Body of pancreas (tissue), 4 donors: ENCODE data around the gene PREX1. TPM values are rescaled to one million over a fixed set of nuclear protein-coding genes. Genes with fewer than 3 reads are reported as not detected.
"Not testable (repeated sequence)": the region's sequence is repeated elsewhere in the genome, so short reads cannot be mapped to it uniquely, and the experiment has no call there.

ENCODE experiments used
- ATAC-seq: fragments of 150-250 bp; one replicate; pipeline ENCODE4 v1.9.1; 2016
- DNase-seq, 4 donors: peaks; one replicate each; pipeline ENCODE4 v3.0.0-alpha.2; 2019
- H3K27ac ChIP-seq, 4 donors: fragments of 200-600 bp; sonication (generic); 1 replicate in 3 of 4; 2 replicates in 1 of 4; pipeline versions ENCODE4 v1.5.1 to v1.6.1; 2016 to 2019; ENCODE audit warnings: mild to moderate bottlenecking in 1 of 4, mixed read lengths in 1 of 4, moderate library complexity in 1 of 4
- H3K27me3 ChIP-seq, 2 donors: fragments of 200-600 bp; sonication (generic); one replicate each; pipeline ENCODE4 v1.6.0; 2016; ENCODE audit warnings: mild to moderate bottlenecking in 1 of 2
- H3K36me3 ChIP-seq, 2 donors: fragments of 200-600 bp; sonication (generic); replicated peaks in 1 of 2; 2 replicates each; pipeline ENCODE4 v1.5.1; 2016; ENCODE audit warnings: low read depth in 2 of 2; ENCODE audit not compliant: insufficient read depth in 1 of 2
- H3K4me1 ChIP-seq: fragments of 200-600 bp; sonication (generic); one replicate; pipeline ENCODE4 v1.6.0; 2016
- H3K4me3 ChIP-seq, 2 donors: fragments of 200-600 bp; sonication (generic); 1 replicate in 1 of 2; 2 replicates in 1 of 2; pipeline ENCODE4 v1.5.1; 2016 to 2019
- H3K9me3 ChIP-seq, 3 donors: fragments of 200-600 bp; sonication (generic); 1 replicate in 2 of 3; 2 replicates in 1 of 3; pipeline ENCODE4 v1.5.1; 2016
- POLR2A ChIP-seq, 3 donors: fragments of 450-650 bp; IDR thresholded peaks; one replicate each; pipeline ENCODE4 v1.6.1; 2016; ENCODE audit warnings: antibody characterized with exemption in 3 of 3, mild to moderate bottlenecking in 2 of 3
- WGBS, 2 donors: methylation state at CpG; one replicate each; pipeline ENCODE4 v1.1.5; 2017; 5-methylcytosine and 5-hydroxymethylcytosine counted together
- intact Hi-C: fragments of 100-400 bp; cut with DNase I; formaldehyde crosslinking; loops from one replicate; pipeline ENCODE4 v1.15.1; 2023
- total RNA-seq, 2 donors: library from RNA; depleted of rRNA; stranded (reverse); fragments of >200 nt; gene quantifications; one replicate each; pipeline ENCODE4 v1.1.0, GENCODE V29; 2016
- TF ChIP-seq, protein P1 (sequence below), 7 experiments: fragments of 450-650 bp in 4 of 7; fragments of 200-600 bp in 3 of 7; sonication (generic) in 3 of 7; IDR thresholded peaks; one replicate each; pipeline ENCODE4 v1.5.1; 2016 to 2019; ENCODE audit warnings: antibody characterized with exemption in 7 of 7

PREX1 gene
- total RNA-seq, 2 donors from 2014 or later = 9.1 to 14.5 TPM

GRCh38 chr20:48759631-48760245 is 68.1 kb downstream of the PREX1 start:
- no peaks in the 10 kb centered on the region for H3K4me1 ChIP-seq

DNA sequence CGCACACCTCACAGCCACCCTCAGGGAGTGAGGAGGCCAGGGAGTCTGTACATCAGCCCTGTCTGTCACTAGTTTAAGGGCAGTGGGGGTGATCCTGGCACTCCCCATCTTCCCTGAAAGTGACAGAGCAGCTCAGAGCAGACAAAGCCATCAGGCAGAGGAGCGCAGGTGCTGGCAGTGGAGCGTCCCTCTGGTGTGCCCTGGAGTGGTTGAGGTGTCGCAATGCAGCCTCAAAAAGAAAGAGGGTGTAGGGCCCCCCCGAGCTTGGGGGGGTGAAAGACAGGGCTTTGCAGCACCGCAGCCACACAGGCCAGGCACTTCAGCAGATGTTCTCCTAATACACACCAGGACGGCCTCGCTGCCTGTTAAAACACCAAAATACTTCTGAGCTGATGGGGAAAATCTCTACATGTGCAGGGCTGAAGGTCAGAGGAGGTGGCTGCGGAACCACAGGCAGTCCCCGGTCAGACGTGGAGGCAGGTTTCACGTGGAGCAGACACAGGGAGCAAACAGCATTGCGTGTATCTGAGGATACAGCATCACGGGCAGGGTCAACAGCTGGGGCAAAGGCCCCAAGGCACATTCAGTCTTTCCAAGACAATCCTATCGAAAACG is 69.5 kb downstream of the PREX1 start:
- H3K27me3 ChIP-seq = no peaks in the 10 kb centered on the region
- no peaks in the 10 kb centered on the region for H3K36me3 ChIP-seq
- H3K4me1 ChIP-seq = no peaks in the 10 kb centered on the region
- H3K27ac ChIP-seq = no peak overlapping the region
- no peak overlapping the region for H3K4me3 ChIP-seq
- no peak for TF ChIP-seq POLR2A (IDR thresholded peaks at IDR 0.05)
- TF ChIP-seq, protein P1, sequence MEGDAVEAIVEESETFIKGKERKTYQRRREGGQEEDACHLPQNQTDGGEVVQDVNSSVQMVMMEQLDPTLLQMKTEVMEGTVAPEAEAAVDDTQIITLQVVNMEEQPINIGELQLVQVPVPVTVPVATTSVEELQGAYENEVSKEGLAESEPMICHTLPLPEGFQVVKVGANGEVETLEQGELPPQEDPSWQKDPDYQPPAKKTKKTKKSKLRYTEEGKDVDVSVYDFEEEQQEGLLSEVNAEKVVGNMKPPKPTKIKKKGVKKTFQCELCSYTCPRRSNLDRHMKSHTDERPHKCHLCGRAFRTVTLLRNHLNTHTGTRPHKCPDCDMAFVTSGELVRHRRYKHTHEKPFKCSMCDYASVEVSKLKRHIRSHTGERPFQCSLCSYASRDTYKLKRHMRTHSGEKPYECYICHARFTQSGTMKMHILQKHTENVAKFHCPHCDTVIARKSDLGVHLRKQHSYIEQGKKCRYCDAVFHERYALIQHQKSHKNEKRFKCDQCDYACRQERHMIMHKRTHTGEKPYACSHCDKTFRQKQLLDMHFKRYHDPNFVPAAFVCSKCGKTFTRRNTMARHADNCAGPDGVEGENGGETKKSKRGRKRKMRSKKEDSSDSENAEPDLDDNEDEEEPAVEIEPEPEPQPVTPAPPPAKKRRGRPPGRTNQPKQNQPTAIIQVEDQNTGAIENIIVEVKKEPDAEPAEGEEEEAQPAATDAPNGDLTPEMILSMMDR (IDR thresholded peaks at IDR 0.05) = no peak
- intact Hi-C loops = no loop called here
- WGBS, 2 donors = 75 to 80% methylated on average over 15 to 16 of the region's 16 CpGs
- no peak for ATAC-seq
- no peaks in the 10 kb centered on the region for H3K9me3 ChIP-seq
- peak in 1 of 4 donors; percentile 22 for DNase-seq

More at GRCh38 chr20:48759631-48760245, 68.1 kb downstream of the PREX1 start:
- ATAC-seq (no peak), DNase-seq (no peak)
- Histone ChIP-seq H3K9me3 (no peaks in the 10 kb centered on the region), H3K4me3 (no peak overlapping the region), H3K27ac (peak overlapping the region in 1 of 4 donors; percentile 46), H3K27me3 (no peaks in the 10 kb centered on the region), H3K36me3 (no peaks in the 10 kb centered on the region)
- 83 to 86% methylated on average over 7 of the region's 7 CpGs for WGBS, 2 donors
- TF ChIP-seq, protein P1 (IDR thresholded peaks at IDR 0.05) = no peak
- no peak for TF ChIP-seq POLR2A (IDR thresholded peaks at IDR 0.05)
- intact Hi-C loops = no loop called here

- DNase-seq, H3K27ac ChIP-seq, H3K4me1 ChIP-seq, H3K27me3 ChIP-seq, H3K36me3 ChIP-seq, intact Hi-C loops, ATAC-seq, H3K9me3 ChIP-seq, H3K4me3 ChIP-seq: not testable (repeated sequence)
- 89 to 92% methylated on average over 6 of the region's 6 CpGs for WGBS, 2 donors
Measured at GRCh38 chr20:48756774-48757173, 71.0 kb downstream of the PREX1 start.

DNA sequence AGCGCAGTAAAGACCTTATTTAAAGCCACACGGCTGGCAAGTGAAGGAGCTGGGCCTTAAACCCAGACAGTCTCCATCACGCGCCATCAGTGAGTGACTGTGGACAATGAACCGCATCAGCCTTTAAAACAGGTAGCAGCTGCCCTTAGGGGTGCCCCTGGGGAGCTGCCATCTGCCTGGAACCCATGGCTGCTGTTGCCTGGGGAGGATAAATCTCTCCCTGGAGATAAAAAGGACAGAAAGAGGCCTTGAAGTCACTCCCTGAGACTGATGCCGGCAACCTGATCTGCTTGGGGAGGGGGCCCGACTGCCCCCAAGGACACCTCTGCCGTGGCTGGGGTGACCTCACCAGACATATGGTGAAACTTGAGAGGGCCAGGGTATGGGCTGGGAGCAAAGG is 73.5 kb downstream of the PREX1 start:
- no peaks in the 10 kb centered on the region for H3K27me3 ChIP-seq
- H3K36me3 ChIP-seq = no peaks in the 10 kb centered on the region
- ATAC-seq = no peak
- DNase-seq = no peak
- intact Hi-C loops = no loop called here
- no peaks in the 10 kb centered on the region for H3K9me3 ChIP-seq
- no peak overlapping the region for H3K4me3 ChIP-seq
- TF ChIP-seq, protein P1 (IDR thresholded peaks at IDR 0.05) = no peak
- TF ChIP-seq POLR2A (IDR thresholded peaks at IDR 0.05) = no peak
- no peaks in the 10 kb centered on the region for H3K4me1 ChIP-seq
- no peak overlapping the region for H3K27ac ChIP-seq
- WGBS, 2 donors = 72 to 74% methylated on average over 8 of the region's 8 CpGs

- no peaks in the 10 kb centered on the region for H3K4me1 ChIP-seq
- H3K36me3 ChIP-seq = no peaks in the 10 kb centered on the region
- WGBS, 2 donors = 82 to 84% methylated on average over 6 of the region's 6 CpGs
- DNase-seq (no peak), ATAC-seq (no peak)
- H3K27me3 ChIP-seq = no peaks in the 10 kb centered on the region
- intact Hi-C loops = no loop called here
- H3K9me3 ChIP-seq = no peaks in the 10 kb centered on the region
- no peak overlapping the region for H3K4me3 ChIP-seq
- no peak overlapping the region for H3K27ac ChIP-seq
- TF ChIP-seq, protein P1 (IDR thresholded peaks at IDR 0.05) = no peak
- no peak for TF ChIP-seq POLR2A (IDR thresholded peaks at IDR 0.05)
Measured at GRCh38 chr20:48752963-48753362, 74.8 kb downstream of the PREX1 start.
